Astrocyte (in vitro differentiated cells and primary cell): Measurements from ENCODE around the gene C16orf54. TPM values are rescaled to one million over a fixed set of nuclear protein-coding genes. Genes with fewer than 3 reads are reported as not detected.

Source experiments
- DNase-seq: peaks from one replicate; pipeline ENCODE4 v3.0.0-alpha.2; 2010; ENCODE audit warnings: low read depth
- FAIRE-seq: peaks from 2 replicates; lab custom pipeline; 2011; peaks lifted over from hg19 to GRCh38; lab: Jason Lieb, UNC
- H2AFZ ChIP-seq: 2 replicates; pipeline ENCODE4 v1.6.0; 2012; ENCODE audit warnings: low read depth, low read length, inconsistent platforms
- H3K27ac ChIP-seq: 2 replicates; pipeline ENCODE4 v1.5.1; 2011; ENCODE audit warnings: low read depth, low read length, inconsistent platforms
- H3K27me3 ChIP-seq: 2 replicates; pipeline ENCODE4 v1.6.0; 2011; ENCODE audit warnings: low read length, inconsistent platforms; ENCODE audit not compliant: insufficient read depth
- H3K36me3 ChIP-seq: 2 replicates; pipeline ENCODE4 v1.5.1; 2011; ENCODE audit warnings: low read length, inconsistent platforms; ENCODE audit not compliant: insufficient read depth
- H3K4me1 ChIP-seq: 2 replicates; pipeline ENCODE4 v1.5.1; 2011; ENCODE audit warnings: low read length, inconsistent platforms; ENCODE audit not compliant: insufficient read depth
- H3K4me2 ChIP-seq: 2 replicates; pipeline ENCODE4 v1.6.0; 2012; ENCODE audit warnings: low read length, inconsistent platforms
- H3K4me3 ChIP-seq: 2 replicates; pipeline ENCODE4 v1.5.1; 2011; ENCODE audit warnings: low read depth, mild to moderate bottlenecking, low read length, inconsistent platforms; ENCODE audit not compliant: insufficient read depth
- H3K79me2 ChIP-seq: 2 replicates; pipeline ENCODE4 v1.6.0; 2012; ENCODE audit warnings: mild to moderate bottlenecking, low read length, inconsistent platforms; ENCODE audit not compliant: insufficient read depth
- H3K9ac ChIP-seq: 2 replicates; pipeline ENCODE4 v1.6.0; 2012; ENCODE audit warnings: mild to moderate bottlenecking, low read length, inconsistent platforms
- H3K9me3 ChIP-seq: 2 replicates; pipeline ENCODE4 v1.5.1; 2012; ENCODE audit warnings: low read depth, mild to moderate bottlenecking, low read length, inconsistent platforms; ENCODE audit not compliant: insufficient read depth
- H4K20me1 ChIP-seq: 2 replicates; pipeline ENCODE4 v1.6.0; 2012; ENCODE audit warnings: low read length, inconsistent platforms; ENCODE audit not compliant: insufficient read depth
- H3K27ac Mint-ChIP-seq: one replicate; pipeline ENCODE4 v1.8.0; 2021; ENCODE audit warnings: mild to moderate bottlenecking, mixed read lengths; ENCODE audit not compliant: unreplicated experiment
- H3K27me3 Mint-ChIP-seq: one replicate; pipeline ENCODE4 v1.8.0; 2021; ENCODE audit warnings: low read depth, mixed read lengths; ENCODE audit not compliant: unreplicated experiment
- H3K36me3 Mint-ChIP-seq: one replicate; pipeline ENCODE4 v1.8.0; 2021; ENCODE audit warnings: low read depth, mixed read lengths; ENCODE audit not compliant: unreplicated experiment
- H3K4me1 Mint-ChIP-seq: one replicate; pipeline ENCODE4 v1.8.0; 2021; ENCODE audit warnings: low read depth, mixed read lengths; ENCODE audit not compliant: unreplicated experiment
- H3K4me3 Mint-ChIP-seq: one replicate; pipeline ENCODE4 v1.8.0; 2021; ENCODE audit warnings: mild to moderate bottlenecking, moderate library complexity, mixed read lengths; ENCODE audit not compliant: unreplicated experiment
- H3K9me3 Mint-ChIP-seq: one replicate; pipeline ENCODE4 v1.8.0; 2021; ENCODE audit warnings: mild to moderate bottlenecking, mixed read lengths; ENCODE audit not compliant: unreplicated experiment
- CTCF ChIP-seq: IDR thresholded peaks from 2 replicates; pipeline ENCODE4 v1.5.1; 2011; ENCODE audit warnings: low read depth, mild to moderate bottlenecking, inconsistent platforms, low read length, moderate library complexity; ENCODE audit not compliant: insufficient read depth
- EZH2 ChIP-seq: IDR thresholded peaks from 2 replicates; pipeline ENCODE4 v1.6.1; 2012; ENCODE audit warnings: mild to moderate bottlenecking, low read length, inconsistent platforms; ENCODE audit not compliant: insufficient read depth
- total RNA-seq: library from RNA; stranded (reverse); gene quantifications from 2 replicates; pipeline ENCODE4 v1.2.1, GENCODE V29; 2021

The C16orf54 gene
- total RNA-seq, 1 donor from 2014 or later, result not detected

- no peak overlapping the region for H3K4me2 ChIP-seq
- H3K4me3 ChIP-seq, result no peak overlapping the region
- DNase-seq (no peak), FAIRE-seq (no peak)
- Mint-ChIP-seq H3K36me3 (no peaks in the 10 kb centered on the region), H3K27me3 (no peaks in the 10 kb centered on the region), H3K9me3 (peaks cover 3% of the 10 kb centered on the region), H3K27ac (no peak overlapping the region), H3K4me3 (no peak overlapping the region), H3K4me1 (no peaks in the 10 kb centered on the region)
- H3K36me3 ChIP-seq, result no peaks in the 10 kb centered on the region
- TF ChIP-seq EZH2 (no peak), CTCF (no peak)
- H3K9ac ChIP-seq, result no peak overlapping the region
- no peak overlapping the region for H2AFZ ChIP-seq
- no peak overlapping the region for H3K27ac ChIP-seq
- H3K27me3 ChIP-seq, result peaks cover 2% of the 10 kb centered on the region
- H3K9me3 ChIP-seq, result no peaks in the 10 kb centered on the region
- no peaks in the 10 kb centered on the region for H3K4me1 ChIP-seq
- no peaks in the 10 kb centered on the region for H3K79me2 ChIP-seq
- no peaks in the 10 kb centered on the region for H4K20me1 ChIP-seq
Measured at GRCh38 chr16:29730649-29731048, 15.1 kb downstream of the C16orf54 start.

GRCh38 chr16:29729116-29729521 lies 16.7 kb downstream of the C16orf54 start:
- Histone ChIP-seq H3K27ac (no peak overlapping the region), H2AFZ (peak overlapping the region; percentile 72), H3K9ac (no peak overlapping the region), H3K4me1 (no peaks in the 10 kb centered on the region), H3K36me3 (no peaks in the 10 kb centered on the region), H3K4me3 (no peak overlapping the region), H3K79me2 (no peaks in the 10 kb centered on the region), H3K27me3 (peaks cover 2% of the 10 kb centered on the region), H4K20me1 (no peaks in the 10 kb centered on the region), H3K9me3 (no peaks in the 10 kb centered on the region), H3K4me2 (peak overlapping the region; percentile 46)
- Mint-ChIP-seq H3K27ac (no peak overlapping the region), H3K4me1 (no peaks in the 10 kb centered on the region), H3K4me3 (no peak overlapping the region), H3K9me3 (no peaks in the 10 kb centered on the region), H3K36me3 (no peaks in the 10 kb centered on the region), H3K27me3 (no peaks in the 10 kb centered on the region)
- peak; percentile 27 for DNase-seq
- no peak for FAIRE-seq
- TF ChIP-seq EZH2, result no peak
- TF ChIP-seq CTCF, result peak; percentile 61

- Histone ChIP-seq H3K4me1 (no peaks in the 10 kb centered on the region), H3K27ac (no peak overlapping the region), H2AFZ (no peak overlapping the region), H3K4me3 (no peak overlapping the region), H3K79me2 (no peaks in the 10 kb centered on the region), H3K27me3 (peaks cover 2% of the 10 kb centered on the region), H4K20me1 (no peaks in the 10 kb centered on the region), H3K9ac (no peak overlapping the region), H3K4me2 (no peak overlapping the region), H3K36me3 (no peaks in the 10 kb centered on the region), H3K9me3 (no peaks in the 10 kb centered on the region)
- Mint-ChIP-seq H3K9me3 (no peaks in the 10 kb centered on the region), H3K36me3 (no peaks in the 10 kb centered on the region), H3K4me1 (no peaks in the 10 kb centered on the region), H3K27ac (no peak overlapping the region), H3K4me3 (no peak overlapping the region), H3K27me3 (no peaks in the 10 kb centered on the region)
- FAIRE-seq (no peak), DNase-seq (no peak)
- no peak for TF ChIP-seq EZH2
- no peak for TF ChIP-seq CTCF
Measured at GRCh38 chr16:29727452-29727851, 18.3 kb downstream of the C16orf54 start.
